Activated T-cell treated with anti-CD3 and anti-CD28 coated beads, Interleukin-2, amount 50 U/mL, for 4 hours (primary cell): ENCODE results near the gene KIF1A. TPM values are rescaled to one million over a fixed set of nuclear protein-coding genes. Genes with fewer than 3 reads are reported as not detected.
"Not testable (repeated sequence)": the region's sequence is repeated elsewhere in the genome, so short reads cannot be mapped to it uniquely, and the experiment has no call there.

Source experiments
- ATAC-seq, 2 donors: fragments of 200-7000 bp; cut with Tn5 transposase; one replicate each; pipeline ENCODE4 v1.10.0; 2021
- DNase-seq: peaks from one replicate; pipeline ENCODE4 v3.0.0-alpha.2; 2020
- H3K27me3 Mint-ChIP-seq: one replicate; pipeline ENCODE4 v1.8.0; 2021; ENCODE audit warnings: low read depth, mixed read lengths
- H3K36me3 Mint-ChIP-seq: one replicate; pipeline ENCODE4 v1.8.0; 2022; ENCODE audit warnings: mixed read lengths; ENCODE audit not compliant: insufficient read depth
- H3K4me1 Mint-ChIP-seq: one replicate; pipeline ENCODE4 v1.8.0; 2021; ENCODE audit warnings: low read depth, mixed read lengths
- H3K4me3 Mint-ChIP-seq: one replicate; pipeline ENCODE4 v1.8.0; 2021; ENCODE audit warnings: mild to moderate bottlenecking, moderate library complexity, mixed read lengths
- H3K9me3 Mint-ChIP-seq: one replicate; pipeline ENCODE4 v1.8.0; 2021; ENCODE audit warnings: mixed read lengths
- total RNA-seq, 3 donors: library from RNA; stranded (reverse); gene quantifications; one replicate each; pipeline ENCODE4 v1.2.1, GENCODE V29; 2021

Gene KIF1A
- total RNA-seq, 3 donors from 2014 or later: 2.5 to 4.5 (median 3.1) TPM

DNA sequence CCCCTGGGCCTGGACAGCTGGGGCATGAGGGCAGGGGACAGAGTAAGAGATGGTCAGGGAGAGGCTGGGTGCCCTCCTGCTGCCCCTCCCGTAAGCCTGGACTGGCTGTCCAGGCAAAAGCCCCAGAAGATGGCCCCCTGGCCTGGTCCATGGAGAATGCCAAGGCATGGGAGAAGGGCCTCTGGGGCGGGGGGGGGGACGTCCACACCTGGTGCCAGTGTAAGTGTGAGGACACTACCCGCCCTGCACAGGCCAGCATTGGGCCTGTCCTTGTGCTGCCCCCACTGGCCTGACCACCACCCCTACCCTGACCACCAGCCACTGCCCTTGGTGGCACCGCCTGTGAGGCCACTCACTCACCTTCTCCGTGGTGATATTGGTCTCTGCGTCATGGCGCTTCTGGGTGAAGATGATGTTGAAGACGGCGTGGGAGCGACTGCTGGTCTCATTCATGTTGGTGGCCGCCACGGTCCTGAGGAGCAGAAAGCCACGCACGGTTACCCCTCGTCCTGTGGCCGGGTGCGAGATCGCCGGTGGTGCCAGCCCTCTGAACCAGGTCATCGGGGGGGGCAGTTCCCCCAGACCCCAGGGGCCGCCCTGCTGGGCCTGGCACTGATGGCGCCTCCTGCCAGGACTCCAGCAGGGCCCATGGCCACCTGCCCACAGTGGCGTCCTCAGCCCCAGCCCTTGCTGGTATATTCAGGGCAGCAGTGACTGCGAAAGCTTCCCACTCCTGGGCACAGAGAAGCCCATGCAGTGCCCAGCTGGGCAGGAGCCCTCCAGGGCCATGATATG lies 35.2 kb downstream of the KIF1A start:
- DNase-seq: no peak
- Mint-ChIP-seq H3K27me3 (peaks cover 7% of the 10 kb centered on the region), H3K36me3 (no peaks in the 10 kb centered on the region), H3K9me3 (no peaks in the 10 kb centered on the region), H3K4me3 (no peak overlapping the region), H3K4me1 (no peaks in the 10 kb centered on the region)
- ATAC-seq: no peak

DNA sequence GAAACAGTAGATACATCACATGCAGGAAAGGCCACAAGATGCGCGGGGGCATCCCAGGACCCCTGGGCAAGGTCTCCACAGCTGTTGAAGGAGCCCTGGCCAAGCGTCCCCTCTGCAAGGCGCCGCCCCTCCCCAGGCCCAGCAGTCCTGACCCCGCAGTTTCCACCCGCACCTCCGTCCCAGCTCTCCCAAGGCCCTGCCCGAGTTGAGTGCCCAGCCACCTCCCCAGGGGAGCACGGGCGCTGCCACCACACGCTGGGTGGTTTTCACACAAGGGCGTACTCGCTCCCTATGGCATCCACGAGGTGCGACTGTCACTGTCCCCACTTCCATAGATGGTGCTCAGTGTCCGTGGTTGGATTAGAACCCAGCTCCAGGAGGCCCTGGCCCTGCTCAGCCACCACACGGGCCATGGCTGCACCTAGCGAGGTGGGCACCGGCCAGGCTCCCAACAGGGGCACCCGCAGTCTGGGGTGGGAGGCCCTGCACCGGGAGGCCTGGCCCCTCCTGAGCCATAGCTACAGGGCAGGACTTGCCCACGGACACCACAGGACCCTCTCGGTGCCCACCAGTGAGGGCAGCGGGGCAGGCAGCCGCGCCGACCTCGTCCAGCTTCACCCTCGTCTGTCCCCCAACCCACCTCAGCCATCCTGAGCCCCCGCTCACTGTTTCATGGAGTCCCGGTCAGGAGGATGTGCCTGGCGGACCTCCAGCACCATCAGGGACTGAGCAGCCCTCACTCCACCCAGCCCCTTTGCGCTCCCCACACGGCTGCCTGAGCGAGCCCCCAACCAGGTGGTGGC lies 36.0 kb downstream of the KIF1A start:
- Mint-ChIP-seq H3K4me1 (no peaks in the 10 kb centered on the region), H3K36me3 (no peaks in the 10 kb centered on the region), H3K27me3 (peaks cover 7% of the 10 kb centered on the region), H3K9me3 (no peaks in the 10 kb centered on the region), H3K4me3 (no peak overlapping the region)
- ATAC-seq (no peak), DNase-seq (no peak)

DNA sequence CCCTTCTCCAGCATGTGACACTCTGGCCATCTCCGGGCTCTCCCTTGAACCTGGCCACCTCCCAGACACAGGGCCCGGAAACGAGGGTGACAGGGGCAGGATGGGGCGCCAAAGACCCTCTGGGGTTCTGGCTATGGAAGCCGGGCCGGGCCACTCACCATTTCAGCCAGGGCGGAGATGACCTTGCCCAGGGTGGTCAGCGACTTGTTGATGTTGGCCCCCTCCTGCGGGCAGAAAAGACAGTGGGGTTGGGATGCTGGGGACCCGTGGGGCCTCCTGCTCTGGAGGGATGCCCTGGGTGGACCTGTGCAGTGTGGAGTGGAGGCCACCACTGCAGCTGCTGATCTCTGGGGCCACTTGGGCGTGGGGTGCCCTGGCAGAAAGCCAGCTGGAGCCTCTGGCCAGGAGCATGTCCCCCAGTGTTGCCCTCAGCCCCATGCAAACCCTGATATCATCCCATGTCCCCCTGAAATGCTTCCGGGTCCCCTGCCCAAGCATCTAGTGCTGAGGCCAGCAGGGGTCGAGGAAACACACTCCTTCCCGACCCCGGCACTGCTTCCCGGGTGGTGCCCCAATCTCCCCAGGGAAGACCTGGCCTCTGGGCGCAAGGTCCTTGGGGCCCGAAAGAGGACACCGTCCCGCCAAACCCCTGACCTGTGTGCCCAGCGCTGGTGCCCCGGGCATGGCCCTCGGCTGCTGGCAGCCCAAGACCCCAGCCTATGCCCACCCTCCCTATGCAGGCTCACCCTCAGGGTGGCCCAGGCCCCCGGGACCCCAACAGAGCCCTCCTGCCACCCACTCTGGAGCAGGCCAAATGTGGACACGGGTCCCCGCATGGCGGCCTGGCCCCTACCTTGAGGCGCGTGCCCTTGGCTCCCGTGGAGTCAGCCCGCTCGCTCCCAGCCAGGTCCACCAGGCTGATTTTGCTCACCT lies 36.9 kb downstream of the KIF1A start:
- no peaks in the 10 kb centered on the region for H3K36me3 Mint-ChIP-seq
- H3K9me3 Mint-ChIP-seq: no peaks in the 10 kb centered on the region
- no peaks in the 10 kb centered on the region for H3K4me1 Mint-ChIP-seq
- no peak overlapping the region for H3K4me3 Mint-ChIP-seq
- no peak for ATAC-seq
- H3K27me3 Mint-ChIP-seq: peaks cover 2% of the 10 kb centered on the region
- no peak for DNase-seq

DNA sequence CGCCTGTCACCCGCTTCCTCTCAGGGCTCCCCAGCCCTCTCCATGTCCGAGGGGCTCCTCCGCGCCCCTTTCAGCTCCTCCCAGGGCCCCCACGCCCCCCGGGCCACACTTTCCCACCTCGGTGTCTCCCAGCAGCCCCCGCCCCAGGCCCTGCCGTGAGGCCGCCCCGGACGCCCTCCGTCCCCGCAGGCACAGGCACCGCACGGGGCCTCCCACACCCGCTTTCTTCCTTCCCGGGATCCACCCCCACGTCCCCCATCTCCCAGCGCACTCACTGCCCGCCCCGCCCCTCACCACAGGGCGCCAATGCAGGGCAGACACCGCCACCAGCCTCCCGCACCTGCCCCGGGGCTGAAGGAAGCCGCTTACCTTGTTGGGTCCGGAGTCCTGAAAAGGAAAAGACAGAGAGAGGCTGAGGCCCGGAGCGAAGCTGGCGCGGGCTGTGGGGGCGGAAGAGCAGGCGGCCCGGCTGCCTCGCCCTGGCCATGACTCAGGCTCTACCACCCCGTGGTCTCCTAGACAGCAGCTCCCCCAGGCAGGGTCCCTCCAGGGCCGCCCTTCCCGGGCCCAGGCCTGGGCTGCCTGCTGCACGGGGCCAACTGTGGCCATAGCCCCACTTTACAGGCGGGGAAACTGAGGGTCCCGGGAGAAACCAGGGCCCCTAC lies 37.7 kb downstream of the KIF1A start:
- no peaks in the 10 kb centered on the region for H3K9me3 Mint-ChIP-seq
- no peaks in the 10 kb centered on the region for H3K27me3 Mint-ChIP-seq
- no peaks in the 10 kb centered on the region for H3K4me1 Mint-ChIP-seq
- H3K36me3 Mint-ChIP-seq: no peaks in the 10 kb centered on the region
- ATAC-seq (no peak), DNase-seq (no peak)
- H3K4me3 Mint-ChIP-seq: no peak overlapping the region

DNA sequence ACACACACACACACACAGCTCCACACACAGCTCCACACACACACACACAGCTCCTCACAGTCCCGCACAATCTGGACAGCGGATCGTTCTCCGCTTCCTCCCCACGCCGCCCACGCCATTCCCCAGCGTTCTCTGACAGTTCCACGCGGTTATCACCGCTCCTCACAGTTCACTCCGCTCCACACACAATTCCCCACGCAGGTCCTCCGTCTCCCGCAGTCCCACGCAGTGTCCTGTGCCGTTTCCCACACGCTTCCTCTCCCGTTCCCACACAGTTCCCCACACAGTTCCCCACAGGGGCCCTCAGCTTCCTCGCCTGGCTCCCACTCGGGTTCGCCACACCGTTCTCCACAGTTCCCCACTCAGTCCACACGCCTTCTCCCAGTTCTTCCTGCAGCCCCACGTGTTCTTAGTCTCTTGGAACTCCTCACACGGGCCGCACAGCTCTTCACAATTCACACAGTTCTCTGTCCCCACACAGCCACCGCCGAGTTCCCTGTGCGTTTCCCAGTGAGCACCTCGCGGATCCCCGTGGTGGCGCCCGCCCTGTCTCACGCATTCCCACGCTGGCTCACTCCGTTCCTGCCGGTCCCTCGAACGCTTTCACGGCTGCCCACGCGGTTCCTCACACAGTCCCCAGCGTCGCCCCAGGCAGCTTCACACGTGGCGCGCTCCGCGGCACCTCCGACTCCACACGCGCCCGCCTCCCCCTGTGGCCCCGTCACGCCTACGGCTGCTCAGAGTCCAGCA lies 38.4 kb downstream of the KIF1A start:
- Mint-ChIP-seq H3K4me3 (no peak overlapping the region), H3K27me3 (no peaks in the 10 kb centered on the region), H3K9me3 (no peaks in the 10 kb centered on the region), H3K36me3 (no peaks in the 10 kb centered on the region), H3K4me1 (no peaks in the 10 kb centered on the region)
- no peak for ATAC-seq
- DNase-seq: no peak

DNA sequence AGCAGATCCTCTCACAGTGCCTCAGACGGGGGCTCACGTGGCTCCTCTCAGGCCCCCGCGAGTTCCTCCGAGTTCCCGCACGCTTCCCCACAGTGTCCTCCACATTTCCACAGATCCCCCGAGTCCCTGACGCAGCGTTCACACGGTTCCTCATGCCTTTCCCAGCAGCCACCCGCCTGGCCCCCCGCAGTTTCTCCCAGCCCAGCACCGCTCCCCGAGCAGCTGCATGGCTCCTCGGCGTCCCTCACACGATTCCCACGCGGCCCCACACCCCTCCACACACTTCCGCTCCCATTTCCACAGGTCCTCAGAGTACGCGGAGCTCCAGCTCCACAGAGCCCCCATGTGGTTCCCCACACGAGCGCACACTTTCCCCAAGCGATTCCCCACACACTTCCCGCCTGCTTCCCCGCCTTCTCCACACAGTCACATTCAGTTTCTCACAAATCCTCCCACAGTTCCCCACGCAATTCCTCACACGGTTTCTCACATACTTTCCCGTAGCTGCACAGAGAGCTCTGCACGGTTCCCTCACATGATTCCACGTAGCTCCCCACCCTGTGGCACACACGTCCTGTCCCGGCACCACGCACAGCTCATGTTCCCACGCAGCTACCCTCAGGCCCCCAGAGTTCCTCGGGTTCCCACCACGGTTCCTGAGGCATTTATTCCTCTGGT lies 39.9 kb downstream of the KIF1A start:
- H3K36me3 Mint-ChIP-seq: no peaks in the 10 kb centered on the region
- no peaks in the 10 kb centered on the region for H3K27me3 Mint-ChIP-seq
- H3K4me1 Mint-ChIP-seq: no peaks in the 10 kb centered on the region
- ATAC-seq (no peak), DNase-seq (no peak)
- no peaks in the 10 kb centered on the region for H3K9me3 Mint-ChIP-seq
- H3K4me3 Mint-ChIP-seq: no peak overlapping the region

DNA sequence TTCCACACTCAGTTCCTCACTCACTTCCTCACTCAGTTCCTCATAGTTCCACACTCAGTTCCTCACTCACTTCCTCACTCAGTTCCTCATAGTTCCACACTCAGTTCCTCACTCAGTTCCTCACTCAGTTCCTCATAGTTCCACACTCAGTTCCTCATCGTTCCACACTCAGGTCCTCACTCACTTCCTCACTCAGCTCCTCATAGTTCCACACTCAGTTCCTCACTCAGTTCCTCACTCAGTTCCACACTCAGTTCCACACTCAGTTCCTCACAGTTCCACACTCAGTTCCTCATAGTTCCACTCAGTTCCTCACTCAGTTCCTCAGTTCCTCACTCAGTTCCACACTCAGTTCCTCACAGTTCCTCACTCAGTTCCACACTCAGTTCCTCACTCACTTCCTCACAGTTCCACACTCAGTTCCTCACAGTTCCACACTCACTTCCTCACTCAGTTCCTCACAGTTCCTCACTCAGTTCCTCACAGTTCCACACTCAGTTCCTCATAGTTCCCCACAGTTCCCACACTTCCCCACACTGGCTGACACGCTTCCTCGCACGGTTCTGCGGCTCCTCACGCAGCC lies 40.7 kb downstream of the KIF1A start:
- not testable (repeated sequence) for H3K36me3 Mint-ChIP-seq, H3K27me3 Mint-ChIP-seq, DNase-seq, ATAC-seq, H3K9me3 Mint-ChIP-seq, H3K4me1 Mint-ChIP-seq, H3K4me3 Mint-ChIP-seq

DNA sequence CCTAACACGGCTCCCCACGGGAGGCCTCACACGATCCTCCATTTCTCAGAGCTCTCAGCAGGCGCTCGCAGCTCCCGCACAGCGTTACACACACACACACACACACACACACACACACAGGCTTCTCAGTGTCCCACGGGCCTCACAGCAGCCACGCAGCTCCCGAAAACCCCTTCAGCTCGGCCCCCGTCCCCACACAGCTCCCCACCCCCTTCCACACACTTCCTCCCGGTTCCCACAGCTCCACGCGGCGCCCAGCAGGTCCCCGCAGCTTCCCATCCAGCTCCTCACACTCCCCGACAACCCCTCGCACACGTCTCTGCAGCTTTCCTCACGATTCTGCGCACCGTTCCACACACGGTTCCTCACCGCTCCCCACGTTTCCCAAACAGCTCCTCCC lies 41.6 kb downstream of the KIF1A start:
- Mint-ChIP-seq H3K27me3 (no peaks in the 10 kb centered on the region), H3K36me3 (no peaks in the 10 kb centered on the region), H3K9me3 (no peaks in the 10 kb centered on the region), H3K4me1 (no peaks in the 10 kb centered on the region), H3K4me3 (no peak overlapping the region)
- ATAC-seq: no peak
- no peak for DNase-seq

DNA sequence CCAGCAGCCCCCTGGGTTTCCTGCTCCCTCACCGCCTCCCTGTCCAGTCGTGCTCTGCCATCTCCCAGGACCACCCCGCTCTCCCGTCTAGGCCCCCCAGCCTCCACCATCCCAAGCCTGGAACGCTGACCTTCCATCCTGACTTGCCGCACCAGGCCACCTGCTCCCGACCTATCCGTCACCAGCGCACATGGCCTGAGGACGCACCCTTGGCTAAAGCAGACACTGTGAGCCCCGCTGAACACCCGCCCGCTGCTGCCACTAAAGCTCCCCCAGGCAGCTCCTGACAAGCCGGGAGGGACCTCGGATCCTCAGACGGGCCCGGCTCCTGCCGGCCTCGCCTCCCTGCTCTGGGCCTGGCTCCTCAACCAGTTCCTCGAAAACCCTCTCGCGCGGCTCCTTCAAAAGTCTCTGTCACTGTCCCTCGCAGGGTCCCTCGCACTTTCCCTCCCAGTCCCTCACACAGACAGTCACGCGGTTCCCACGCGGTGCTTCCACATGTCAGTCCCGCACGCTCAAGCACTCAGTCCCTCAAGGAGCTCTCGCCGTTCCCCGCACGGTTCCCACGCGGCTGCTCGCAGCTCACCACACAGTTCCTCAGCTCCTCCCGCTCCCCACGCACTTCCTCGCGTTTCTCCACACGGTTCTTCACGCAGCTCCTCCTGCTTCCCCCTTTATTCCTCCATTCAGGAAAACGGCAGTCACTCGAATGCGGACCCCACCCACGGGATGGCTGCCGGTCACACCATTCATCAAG lies 42.4 kb downstream of the KIF1A start:
- no peak for DNase-seq
- Mint-ChIP-seq H3K4me1 (no peaks in the 10 kb centered on the region), H3K27me3 (no peaks in the 10 kb centered on the region), H3K36me3 (no peaks in the 10 kb centered on the region), H3K9me3 (no peaks in the 10 kb centered on the region), H3K4me3 (no peak overlapping the region)
- ATAC-seq: no peak

DNA sequence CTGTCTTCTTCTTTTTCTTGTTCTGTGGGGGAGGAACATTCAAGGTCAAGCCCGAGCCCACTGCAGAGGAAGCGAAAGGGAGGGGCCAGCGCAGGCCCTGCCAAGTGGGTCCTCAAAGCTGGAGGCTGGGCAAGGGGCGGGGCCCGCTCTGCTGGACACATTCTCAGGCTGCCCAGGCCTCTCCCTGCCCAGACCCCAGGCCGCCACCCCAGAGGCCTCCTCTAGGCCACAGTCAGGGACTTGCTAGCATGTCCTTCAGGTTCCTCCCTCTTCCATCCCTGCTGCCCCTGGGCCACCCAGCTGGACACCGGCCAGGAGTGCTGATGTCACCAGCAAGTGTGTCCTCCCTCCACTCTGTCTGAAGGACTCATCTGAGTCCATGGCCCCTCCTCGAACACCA lies 44.1 kb downstream of the KIF1A start:
- no peak for ATAC-seq
- no peaks in the 10 kb centered on the region for H3K4me1 Mint-ChIP-seq

DNA sequence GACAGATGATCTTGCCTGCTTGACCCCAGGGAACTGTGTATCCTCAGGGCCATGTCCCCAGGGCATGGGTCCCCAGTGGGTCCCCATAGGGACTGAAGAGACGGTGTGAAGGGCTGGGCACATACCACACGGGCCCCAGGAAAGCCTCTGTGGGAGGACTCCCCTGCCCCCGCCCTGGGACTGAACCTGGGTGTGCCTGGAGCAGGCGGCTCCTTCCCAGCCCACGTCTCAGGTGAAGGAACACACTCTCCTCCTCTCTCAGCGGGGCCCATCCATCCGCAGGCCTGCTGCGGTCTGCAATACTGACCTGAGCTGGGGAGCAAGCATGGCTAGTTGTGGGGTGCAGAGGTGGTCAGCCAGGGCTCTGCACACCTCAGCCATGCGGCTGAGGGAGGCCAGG lies 45.2 kb downstream of the KIF1A start:
- Mint-ChIP-seq H3K4me1 (no peaks in the 10 kb centered on the region), H3K27me3 (no peaks in the 10 kb centered on the region), H3K36me3 (no peaks in the 10 kb centered on the region), H3K9me3 (no peaks in the 10 kb centered on the region), H3K4me3 (no peak overlapping the region)
- ATAC-seq: no peak
- no peak for DNase-seq

More for the DNA sequence above, 44.1 kb downstream of the KIF1A start:
- H3K36me3 Mint-ChIP-seq: no peaks in the 10 kb centered on the region
- DNase-seq: no peak
- H3K27me3 Mint-ChIP-seq: no peaks in the 10 kb centered on the region
- H3K4me3 Mint-ChIP-seq: no peak overlapping the region
- no peaks in the 10 kb centered on the region for H3K9me3 Mint-ChIP-seq

DNA sequence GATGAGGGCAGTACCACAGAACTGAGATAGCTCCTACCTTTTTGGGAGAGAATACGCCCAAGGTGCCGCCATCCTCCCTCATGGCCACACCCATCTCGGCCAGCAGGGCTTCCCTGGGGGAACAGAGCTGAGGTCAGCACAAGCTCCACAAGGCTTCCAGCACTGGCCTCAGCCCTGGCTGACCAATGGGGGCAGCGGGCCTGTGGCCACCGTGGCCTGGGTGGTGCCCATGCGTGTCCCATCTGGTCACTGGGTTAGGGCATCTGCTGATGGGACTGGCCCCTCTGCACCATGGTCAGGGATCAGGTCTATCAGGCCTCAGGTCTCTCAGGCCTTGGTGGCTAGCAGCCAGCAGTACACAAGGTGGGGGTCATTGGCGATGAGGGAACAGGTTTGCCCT lies 50.9 kb downstream of the KIF1A start:
- Mint-ChIP-seq H3K36me3 (no peaks in the 10 kb centered on the region), H3K9me3 (no peaks in the 10 kb centered on the region), H3K27me3 (no peaks in the 10 kb centered on the region), H3K4me3 (no peak overlapping the region), H3K4me1 (no peaks in the 10 kb centered on the region)
- no peak for DNase-seq
- ATAC-seq: no peak
